HG03432 (cell line): ENCODE data around the gene ORC3.
"Not testable (repeated sequence)": the region's sequence is repeated elsewhere in the genome, so short reads cannot be mapped to it uniquely, and the experiment has no call there.

Experiments
- ATAC-seq: cut with Tn5 transposase; IDR thresholded peaks from one replicate; pipeline ENCODE4 v1.9.1; 2021; ENCODE audit warnings: mild to moderate bottlenecking, moderate library complexity; ENCODE audit not compliant: unreplicated experiment

ORC3 gene

DNA sequence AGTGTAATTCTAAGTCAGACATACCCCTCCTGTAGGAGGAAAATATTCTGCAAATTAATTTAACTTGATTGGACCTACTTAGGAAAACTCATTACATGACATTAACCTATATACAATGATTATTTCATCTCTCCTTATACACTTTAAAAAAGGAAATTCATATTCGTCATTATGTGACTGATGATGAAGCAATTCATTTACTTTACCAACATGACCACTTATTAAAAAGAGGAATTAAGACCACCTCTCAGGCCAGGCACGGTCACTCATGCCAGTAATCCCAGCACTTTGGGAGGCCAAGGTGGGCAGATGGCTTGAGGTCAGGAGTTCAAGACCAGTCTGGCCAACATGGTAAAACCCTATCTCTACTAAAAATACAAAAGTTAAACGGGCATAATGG, 100.5 kb downstream of the ORC3 start:
- ATAC-seq, result no peak

DNA sequence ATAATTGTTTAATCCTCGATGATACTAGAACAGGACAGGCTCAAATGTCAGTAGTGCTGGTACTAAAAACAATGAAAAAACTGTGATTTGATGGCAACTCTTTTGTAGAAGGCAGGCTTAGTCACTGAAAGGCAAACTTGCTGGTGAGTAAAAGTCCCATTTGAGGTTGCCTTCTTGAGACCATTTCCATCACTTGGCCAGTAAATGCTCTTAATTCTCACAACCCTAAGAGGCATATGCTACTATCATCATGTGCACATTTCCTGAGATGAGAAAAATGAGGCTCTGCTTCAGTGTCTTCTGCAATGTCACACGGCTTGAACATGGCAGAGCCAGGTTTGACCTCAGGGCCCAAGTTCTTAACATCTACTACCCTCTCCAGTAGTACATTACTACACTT, 102.2 kb downstream of the ORC3 start:
- ATAC-seq, result no peak

GRCh38 chr6:87696817-87697216, 106.9 kb downstream of the ORC3 start:
- not testable (repeated sequence) for ATAC-seq

DNA sequence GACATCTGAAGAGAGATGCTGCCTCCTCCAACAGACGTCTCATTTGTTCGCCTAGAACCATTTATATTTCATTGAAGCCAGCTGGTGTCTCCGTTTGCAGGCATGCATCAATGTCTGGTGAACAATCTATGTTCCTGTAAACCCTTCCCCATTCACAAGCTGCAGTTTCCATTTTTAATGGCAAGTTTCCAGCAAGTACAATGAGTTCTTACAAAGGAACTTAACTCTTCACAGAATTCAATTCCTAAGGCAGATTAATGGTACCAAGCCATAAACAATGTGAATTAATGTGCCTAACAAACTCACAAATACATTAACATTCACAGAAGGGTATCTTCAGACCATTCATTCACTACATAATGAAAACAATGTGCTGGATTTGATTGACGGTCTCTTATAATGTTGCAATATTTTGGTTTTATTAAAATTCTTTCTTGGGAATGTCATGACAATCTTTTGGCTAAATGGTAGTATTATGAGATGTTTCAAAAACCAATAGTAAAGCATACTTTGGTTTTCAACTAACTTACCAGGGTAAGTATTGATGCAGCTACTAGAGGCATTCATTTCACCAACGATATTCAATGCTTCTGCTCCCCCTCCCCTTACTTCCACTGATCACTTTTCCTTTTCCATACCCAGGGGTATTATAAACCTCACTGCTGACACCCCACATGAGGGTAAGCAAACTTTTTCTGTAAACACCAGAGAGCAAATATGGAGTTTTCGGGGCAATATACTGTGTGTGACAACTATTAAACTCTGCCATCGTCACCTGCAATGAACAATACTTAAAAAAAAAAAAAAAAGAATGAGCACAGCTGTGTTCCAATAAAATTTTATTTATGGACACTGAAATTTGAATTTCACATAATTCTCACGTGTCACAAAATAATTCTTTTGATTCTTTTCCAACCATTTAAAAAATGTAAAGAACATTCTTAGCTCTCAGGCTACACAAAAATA, 107.9 kb downstream of the ORC3 start:
- ATAC-seq, result no peak

- no peak for ATAC-seq
These were observed 108.6 kb downstream of the ORC3 start for GRCh38 chr6:87698547-87699006.

DNA sequence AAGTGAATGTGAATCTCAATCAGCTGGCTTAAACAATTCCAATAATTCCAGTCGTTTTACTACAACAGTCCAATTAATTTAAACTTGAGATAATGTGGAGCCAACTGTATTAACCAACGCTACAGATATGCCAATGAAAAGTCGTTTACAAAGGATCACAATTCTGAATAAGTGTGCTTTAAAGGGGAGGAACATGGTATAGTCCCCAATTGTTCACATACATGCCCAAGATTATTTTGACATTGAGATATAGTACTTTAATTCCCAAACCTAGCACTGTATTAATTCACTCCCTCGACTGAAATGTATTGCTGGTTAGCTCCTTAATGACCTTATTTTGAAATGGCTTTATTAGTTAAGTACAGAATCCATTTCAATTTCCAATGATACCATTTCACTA, 109.6 kb downstream of the ORC3 start:
- no peak for ATAC-seq

- ATAC-seq, result peak; percentile 9
These were observed 110.7 kb downstream of the ORC3 start for GRCh38 chr6:87700397-87701343.

GRCh38 chr6:87701344-87701675, 111.4 kb downstream of the ORC3 start:
- ATAC-seq, result peak; percentile 0

DNA sequence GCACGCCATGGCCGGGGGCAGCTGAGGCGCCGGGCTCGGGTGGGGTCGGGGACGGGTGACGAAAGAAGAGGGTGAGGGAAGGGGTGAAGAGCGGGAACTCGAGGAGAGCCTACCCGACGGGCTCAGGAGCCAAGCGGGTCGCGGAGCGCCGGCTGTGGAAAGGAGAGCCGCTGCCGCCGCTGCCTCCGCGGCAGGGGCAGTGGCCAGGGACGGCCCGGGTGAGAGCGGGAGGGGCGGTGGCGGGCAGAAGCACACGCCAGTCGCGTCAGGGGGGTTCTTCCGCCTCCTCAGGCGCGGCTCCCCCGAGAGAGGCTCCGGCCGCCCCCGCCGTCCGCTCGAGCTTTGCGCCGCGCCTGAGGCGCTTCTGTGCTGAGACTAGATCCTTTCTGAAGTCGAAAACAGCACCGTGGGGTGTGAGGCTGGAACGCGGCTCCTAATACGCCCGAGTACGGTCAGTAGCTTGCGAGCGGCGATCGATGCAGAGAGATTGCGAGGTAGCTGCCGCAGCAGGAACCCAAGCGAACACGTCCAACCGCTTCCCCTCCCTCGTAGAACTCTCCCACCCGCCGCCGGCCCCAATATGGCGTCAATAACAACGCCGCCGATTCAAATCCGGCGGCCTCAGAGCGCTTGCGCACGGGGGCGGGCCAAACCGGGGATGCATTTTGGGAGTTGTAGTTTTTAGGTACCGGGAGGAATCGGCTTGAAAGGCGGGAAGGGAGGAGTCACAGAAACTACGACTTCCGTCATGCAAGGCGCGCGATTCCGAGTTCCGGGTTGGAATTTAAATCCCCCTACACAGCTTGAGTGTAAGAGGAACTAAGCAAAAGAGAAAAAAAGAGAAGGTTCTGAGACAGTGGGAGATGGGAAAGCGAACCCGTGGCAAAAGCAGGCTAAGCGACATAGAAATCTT, 112.0 kb downstream of the ORC3 start, which contains the start of gene AKIRIN2:
AKIRIN2 (minus strand) TSS at position 558 of the 913 bp plus-strand sequence; CDS start at position 9, 549 bp downstream.
- ATAC-seq, result peak; percentile 73

DNA sequence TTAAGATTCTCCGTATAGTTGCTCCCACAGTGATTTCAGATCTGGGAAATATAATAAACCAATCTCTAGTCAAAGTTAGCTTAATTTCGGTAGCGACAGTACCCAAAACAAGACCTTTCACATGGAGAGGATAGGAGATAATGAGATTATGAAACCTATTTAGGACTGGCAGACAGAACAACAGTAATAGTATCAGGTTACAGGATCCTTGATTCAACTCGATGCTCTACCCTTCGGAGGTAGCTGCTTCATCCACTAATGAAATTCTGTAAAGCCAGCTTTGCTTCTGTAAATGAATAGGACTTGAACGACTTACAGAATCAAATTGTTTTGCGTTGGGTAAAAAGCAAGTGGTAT, 112.6 kb downstream of the ORC3 start:
- peak; percentile 10 for ATAC-seq

GRCh38 chr6:87703039-87703438, 113.1 kb downstream of the ORC3 start:
- not testable (repeated sequence) for ATAC-seq

- peak; percentile 54 for ATAC-seq
These were observed 115.2 kb downstream of the ORC3 start for GRCh38 chr6:87705070-87705691.

DNA sequence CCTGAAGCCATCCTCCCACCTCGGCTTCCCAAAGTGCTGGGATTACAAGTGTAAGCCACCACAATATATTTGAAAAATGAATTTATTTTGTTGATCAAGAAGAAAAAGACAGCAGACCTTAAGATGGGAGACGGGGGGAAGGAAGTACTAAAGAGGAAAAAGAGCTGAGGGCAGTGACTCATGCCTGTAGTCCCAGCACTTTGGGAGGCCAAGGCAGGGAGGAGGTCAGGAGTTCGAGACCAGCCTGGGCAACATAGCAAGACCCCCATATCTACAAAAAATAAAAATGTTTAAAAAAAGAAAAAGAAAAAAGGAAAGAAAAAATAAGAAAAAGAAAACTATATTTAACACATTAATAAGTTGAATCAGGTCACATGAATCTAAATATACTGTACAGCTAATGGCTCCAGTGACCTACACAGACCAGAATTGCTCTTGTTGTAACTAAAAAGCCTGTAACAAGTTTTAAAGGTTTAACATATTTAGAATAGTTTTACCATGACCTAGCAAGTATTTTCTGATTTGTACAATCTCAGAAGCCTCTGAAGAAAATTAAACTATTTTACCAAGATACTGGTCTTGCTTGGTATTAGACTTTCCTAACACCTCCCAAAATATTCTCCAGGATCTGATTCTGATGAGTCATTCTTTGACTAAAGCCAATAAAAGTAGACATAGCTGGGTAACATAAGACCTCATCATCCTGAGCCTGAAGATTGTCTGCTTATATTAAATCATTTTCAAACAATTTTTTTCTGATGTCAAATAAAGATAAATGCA, 116.4 kb downstream of the ORC3 start:
- ATAC-seq, result no peak

DNA sequence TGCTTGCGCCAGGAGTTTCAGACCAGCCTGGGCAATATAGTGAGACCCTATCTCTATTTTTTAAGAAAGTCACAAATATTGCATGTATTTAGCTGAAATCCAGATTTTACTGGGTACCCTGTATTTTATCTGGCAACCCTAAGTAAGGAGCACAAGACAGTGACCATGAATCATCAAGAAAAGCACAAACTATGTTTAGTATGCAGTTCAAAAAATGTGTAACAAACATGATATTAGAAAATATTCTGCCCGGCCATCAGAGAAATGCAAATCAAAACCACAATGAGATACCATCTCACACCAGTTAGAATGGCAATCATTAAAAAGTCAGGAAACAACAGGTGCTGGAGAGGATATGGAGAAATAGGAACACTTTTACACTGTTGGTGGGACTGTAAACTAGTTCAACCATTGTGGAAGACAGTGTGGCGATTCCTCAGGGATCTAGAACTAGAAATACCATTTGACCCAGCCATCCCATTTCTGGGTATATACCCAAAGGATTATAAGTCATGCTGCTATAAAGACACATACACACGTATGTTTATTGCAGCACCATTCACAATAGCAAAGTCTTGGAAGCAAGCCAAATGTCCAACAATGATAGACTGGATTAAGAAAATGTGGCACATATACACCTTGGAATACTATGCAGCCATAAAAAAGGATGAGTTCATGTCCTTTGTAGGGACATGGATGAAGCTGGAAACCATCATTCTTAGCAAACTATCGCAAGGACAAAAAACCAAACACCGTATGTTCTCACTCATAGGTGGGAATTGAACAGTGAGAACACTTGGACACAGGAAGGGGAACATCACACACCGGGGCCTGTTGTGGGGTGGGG, 118.9 kb downstream of the ORC3 start:
- ATAC-seq, result not testable (repeated sequence)

DNA sequence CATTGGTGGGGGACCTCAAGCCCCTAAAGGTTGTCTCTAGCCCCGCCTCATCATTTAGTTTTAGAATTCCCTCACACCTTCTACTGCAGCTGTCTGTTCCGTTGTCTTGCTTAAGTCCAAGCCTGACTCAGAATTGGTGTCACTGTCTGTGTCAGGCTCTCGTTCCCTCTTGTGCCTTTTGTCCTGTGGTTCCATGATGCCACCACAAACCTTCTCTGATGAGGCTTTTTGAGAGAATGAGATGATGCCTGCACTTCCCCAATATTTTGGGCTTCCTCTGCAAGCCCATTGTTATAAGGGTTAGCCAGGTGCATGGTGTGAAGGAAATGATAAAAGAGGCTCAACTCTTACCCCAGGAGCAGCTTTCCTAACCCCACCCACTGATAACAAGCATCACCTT, 120.2 kb downstream of the ORC3 start:
- no peak for ATAC-seq

DNA sequence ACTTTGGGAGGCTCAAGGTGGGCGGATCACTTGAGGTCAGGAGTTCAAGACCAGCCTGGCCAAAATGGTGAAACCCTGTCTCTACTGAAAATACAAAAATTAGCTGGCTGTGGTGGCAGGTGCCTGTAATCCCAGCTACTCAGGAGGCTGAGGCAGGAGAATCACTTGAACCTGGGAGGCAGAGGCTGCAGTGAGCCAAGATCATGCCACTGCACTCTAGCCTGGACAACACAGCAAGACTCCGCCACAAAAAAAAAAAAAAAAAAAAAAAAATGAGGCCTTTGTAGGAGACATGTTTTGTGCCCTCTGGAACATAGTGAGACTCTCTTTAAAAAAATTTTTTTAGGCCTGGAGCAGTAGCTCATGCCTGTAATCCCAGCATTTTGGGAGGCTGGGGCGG, 122.8 kb downstream of the ORC3 start:
- ATAC-seq, result not testable (repeated sequence)

DNA sequence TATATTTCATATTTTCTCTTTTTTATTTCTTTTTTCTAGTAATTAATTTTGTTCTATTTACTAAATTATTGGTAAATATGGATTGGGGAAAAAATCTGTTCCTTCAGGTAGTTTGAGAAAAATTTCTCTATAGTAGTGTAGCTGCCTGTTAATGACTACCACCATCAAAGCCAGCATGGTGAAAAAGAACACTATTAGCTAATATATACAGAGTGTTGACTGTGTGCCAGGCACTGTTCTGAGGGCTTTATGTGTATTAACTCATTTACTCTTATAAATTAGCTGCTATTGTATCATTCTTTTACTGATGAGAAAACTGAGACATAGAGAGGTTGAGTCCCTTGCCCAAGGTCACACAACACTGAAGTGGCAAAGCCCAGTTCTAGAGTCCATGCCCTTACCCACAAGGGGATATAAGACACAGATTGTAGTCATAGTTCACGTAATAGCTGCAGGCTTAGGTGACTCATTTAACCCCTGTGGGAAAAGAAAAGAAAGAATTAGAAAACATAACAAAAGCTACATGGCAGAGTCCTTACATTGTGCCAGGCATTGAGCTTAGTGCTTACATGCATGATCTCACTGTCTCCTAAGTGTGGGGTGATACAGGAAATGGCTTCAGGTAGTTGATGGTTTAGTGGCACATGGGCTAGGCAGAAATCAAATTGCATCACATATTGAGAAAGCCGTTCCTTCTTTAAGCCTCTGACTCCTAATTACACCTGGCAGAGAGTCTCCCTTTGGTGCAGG, 124.3 kb downstream of the ORC3 start:
- peak; percentile 79 for ATAC-seq
